Activated CD8-positive, alpha-beta T cell treated with anti-CD3 and anti-CD28 coated beads for 36 hours (primary cell): Measurements from ENCODE around the gene DEPDC7. TPM values are rescaled to one million over a fixed set of nuclear protein-coding genes. Genes with fewer than 3 reads are reported as not detected.
A peak's percentile ranks its signal among the peaks of the same experiment; 100 is the strongest.

Source experiments
- ATAC-seq: fragments of 200-7000 bp; cut with Tn5 transposase; one replicate; pipeline ENCODE4 v1.10.0; 2021; ENCODE audit warnings: mild to moderate bottlenecking, moderate library complexity
- CTCF ChIA-PET: fragments of 350-600 bp; sonication (Branson Sonifier 250); formaldehyde crosslinking; loops from one replicate; lab custom pipeline; 2021; ENCODE audit warnings: antibody characterized with exemption; lab: Charles Lee
- POLR2A ChIA-PET: fragments of 350-600 bp; sonication (Branson Sonifier 250); formaldehyde crosslinking; loops from one replicate; lab custom pipeline; 2021; ENCODE audit warnings: antibody characterized with exemption; lab: Charles Lee
- DNase-seq: peaks from one replicate; pipeline ENCODE4 v3.0.0-alpha.2; 2020
- H3K27ac Mint-ChIP-seq: one replicate; pipeline ENCODE4 v1.8.0; 2021; ENCODE audit warnings: mild to moderate bottlenecking, mixed read lengths
- H3K27me3 Mint-ChIP-seq: one replicate; pipeline ENCODE4 v1.8.0; 2021; ENCODE audit warnings: mixed read lengths
- H3K36me3 Mint-ChIP-seq: one replicate; pipeline ENCODE4 v1.8.0; 2021; ENCODE audit warnings: low read depth, mixed read lengths
- H3K4me1 Mint-ChIP-seq: one replicate; pipeline ENCODE4 v1.8.0; 2021; ENCODE audit warnings: low read depth, mixed read lengths
- H3K4me3 Mint-ChIP-seq: one replicate; pipeline ENCODE4 v1.8.0; 2021; ENCODE audit warnings: mild to moderate bottlenecking, moderate library complexity, mixed read lengths
- H3K9me3 Mint-ChIP-seq: one replicate; pipeline ENCODE4 v1.8.0; 2021; ENCODE audit warnings: mixed read lengths
- intact Hi-C: fragments of 100-400 bp; cut with micrococcal nuclease; formaldehyde crosslinking; loops from one replicate; pipeline ENCODE4 v1.10.0; 2022
- total RNA-seq, 2 experiments: library from RNA; stranded (reverse); gene quantifications; one replicate each; pipeline ENCODE4 v1.2.3, GENCODE V29; 2021
- TF ChIP-seq, protein P1 (sequence below): fragments of 200-600 bp; IDR thresholded peaks from one replicate; pipeline ENCODE4 v1.8.0; 2022; ENCODE audit warnings: antibody characterized with exemption, mild to moderate bottlenecking

The DEPDC7 gene
- total RNA-seq, 2 experiments from 2014 or later, result 2.8 to 3.0 TPM

DNA sequence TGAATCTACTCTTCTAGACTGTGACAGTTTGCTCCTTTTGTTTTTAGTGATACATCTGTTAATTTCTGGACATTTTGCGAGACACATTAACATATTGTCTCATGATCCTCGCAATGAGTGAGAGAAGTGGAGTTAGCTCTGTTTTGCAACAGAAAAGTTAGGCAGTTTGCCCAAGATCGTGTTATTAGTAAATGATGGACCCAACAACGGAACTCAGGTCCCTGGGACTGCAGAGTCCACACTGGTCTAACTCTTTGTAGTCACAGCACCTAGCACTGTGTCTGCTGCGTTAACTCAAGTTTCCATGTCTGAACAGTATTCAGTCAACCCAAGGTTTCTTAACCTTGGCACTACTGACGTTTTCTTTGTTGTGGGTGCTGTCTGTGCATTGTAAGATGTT lies 3.2 kb downstream of the DEPDC7 start:
- H3K4me1 Mint-ChIP-seq, result peaks cover 34% of the 10 kb centered on the region
- DNase-seq, result no peak
- peaks cover 16% of the 10 kb centered on the region for H3K27me3 Mint-ChIP-seq
- TF ChIP-seq, protein P1, sequence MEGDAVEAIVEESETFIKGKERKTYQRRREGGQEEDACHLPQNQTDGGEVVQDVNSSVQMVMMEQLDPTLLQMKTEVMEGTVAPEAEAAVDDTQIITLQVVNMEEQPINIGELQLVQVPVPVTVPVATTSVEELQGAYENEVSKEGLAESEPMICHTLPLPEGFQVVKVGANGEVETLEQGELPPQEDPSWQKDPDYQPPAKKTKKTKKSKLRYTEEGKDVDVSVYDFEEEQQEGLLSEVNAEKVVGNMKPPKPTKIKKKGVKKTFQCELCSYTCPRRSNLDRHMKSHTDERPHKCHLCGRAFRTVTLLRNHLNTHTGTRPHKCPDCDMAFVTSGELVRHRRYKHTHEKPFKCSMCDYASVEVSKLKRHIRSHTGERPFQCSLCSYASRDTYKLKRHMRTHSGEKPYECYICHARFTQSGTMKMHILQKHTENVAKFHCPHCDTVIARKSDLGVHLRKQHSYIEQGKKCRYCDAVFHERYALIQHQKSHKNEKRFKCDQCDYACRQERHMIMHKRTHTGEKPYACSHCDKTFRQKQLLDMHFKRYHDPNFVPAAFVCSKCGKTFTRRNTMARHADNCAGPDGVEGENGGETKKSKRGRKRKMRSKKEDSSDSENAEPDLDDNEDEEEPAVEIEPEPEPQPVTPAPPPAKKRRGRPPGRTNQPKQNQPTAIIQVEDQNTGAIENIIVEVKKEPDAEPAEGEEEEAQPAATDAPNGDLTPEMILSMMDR, result no peak
- intact Hi-C loops, result no loop called here
- no peaks in the 10 kb centered on the region for H3K36me3 Mint-ChIP-seq
- CTCF ChIA-PET, result no interaction called here
- H3K9me3 Mint-ChIP-seq, result no peaks in the 10 kb centered on the region
- POLR2A ChIA-PET, result no interaction called here
- no peak overlapping the region for H3K27ac Mint-ChIP-seq
- no peak overlapping the region for H3K4me3 Mint-ChIP-seq
- no peak for ATAC-seq

DNA sequence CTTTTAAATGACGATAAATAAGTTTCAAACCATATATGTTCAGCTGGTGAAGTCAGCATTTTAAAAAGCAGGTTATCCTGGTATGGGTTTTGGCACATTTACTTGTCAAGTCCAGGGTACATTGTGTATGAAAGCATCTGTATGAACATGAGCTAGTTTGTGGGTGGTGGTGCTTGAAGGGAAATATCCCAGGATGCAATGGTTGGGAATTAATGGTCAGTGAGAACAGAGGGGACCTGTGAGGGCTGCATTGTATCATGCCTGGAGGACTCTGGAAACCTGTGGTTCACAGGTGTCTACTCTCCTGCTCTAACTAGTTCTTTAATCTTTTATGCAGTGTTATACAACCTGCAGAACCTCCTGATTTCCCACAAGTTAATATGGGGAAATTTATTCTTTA lies 5.8 kb downstream of the DEPDC7 start:
- Mint-ChIP-seq H3K27me3 (peaks cover 12% of the 10 kb centered on the region), H3K4me3 (no peak overlapping the region), H3K4me1 (peaks cover 27% of the 10 kb centered on the region), H3K27ac (no peak overlapping the region), H3K9me3 (no peaks in the 10 kb centered on the region), H3K36me3 (no peaks in the 10 kb centered on the region)
- ChIA-PET POLR2A (interaction anchor here (1.0 to 3.6 kb wide), 3 partner anchors 11 to 18 kb away, joined by 4 to 13 read pairs (median 4); partner anchors contain the start of gene TCP11L1), CTCF (interaction anchor here (0.7 to 2.7 kb wide), 2 partner anchors 44 to 491 kb away, joined by 3 to 9 read pairs; no protein-coding TSS in a partner anchor)
- DNase-seq (no peak), ATAC-seq (no peak)
- TF ChIP-seq, protein P1, result no peak
- intact Hi-C loops, result no loop called here

DNA sequence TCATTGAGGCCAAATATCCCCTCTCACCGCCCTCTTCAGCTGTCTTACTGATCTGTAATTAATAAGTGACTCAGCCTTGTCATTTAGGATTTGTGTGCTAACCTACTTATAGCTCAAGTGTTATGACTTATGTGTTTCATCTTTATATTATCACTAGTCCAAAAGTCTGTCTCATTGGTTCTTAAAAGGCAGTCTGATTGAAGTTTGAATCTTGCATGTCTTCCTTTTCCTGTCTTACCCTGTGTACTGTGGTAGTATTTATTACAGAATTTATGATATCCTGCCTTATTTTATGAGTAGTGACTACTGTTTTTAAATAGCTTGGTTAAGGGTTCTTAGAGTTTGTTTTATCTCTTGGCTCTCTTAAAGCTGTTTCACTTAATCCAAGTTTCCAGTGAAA lies 6.3 kb downstream of the DEPDC7 start:
- Mint-ChIP-seq H3K4me3 (no peak overlapping the region), H3K27ac (no peak overlapping the region)

DNA sequence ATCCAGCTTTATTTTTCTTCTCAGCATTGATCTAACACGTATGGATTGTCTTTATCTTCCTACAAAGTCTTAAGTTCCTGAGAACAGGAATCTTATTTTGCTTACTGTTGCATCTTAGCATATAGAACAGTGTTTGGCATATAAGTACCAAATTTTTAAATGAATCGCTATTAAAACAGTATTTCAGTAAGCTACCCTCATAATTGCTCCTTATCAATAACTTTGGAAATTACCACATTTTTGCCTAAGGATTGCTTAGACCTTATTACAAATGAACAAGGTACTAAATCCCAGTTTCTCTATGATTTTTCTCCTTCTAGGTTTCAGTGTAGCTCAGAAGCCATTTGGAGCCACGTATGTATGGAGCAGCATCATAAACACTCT lies 9.7 kb downstream of the DEPDC7 start:
- ChIA-PET POLR2A (no interaction called here), CTCF (interaction anchor here (2.0 kb wide), 1 partner anchor 10 kb away, joined by 6 read pairs; the partner anchor contains the start of gene DEPDC7)
- Mint-ChIP-seq H3K36me3 (no peaks in the 10 kb centered on the region), H3K9me3 (no peaks in the 10 kb centered on the region), H3K27me3 (no peaks in the 10 kb centered on the region), H3K27ac (no peak overlapping the region), H3K4me3 (no peak overlapping the region), H3K4me1 (peaks cover 12% of the 10 kb centered on the region)
- intact Hi-C loops, result no loop called here
- no peak for ATAC-seq
- no peak for DNase-seq
- TF ChIP-seq, protein P1, result no peak

More for the DNA sequence above, 6.3 kb downstream of the DEPDC7 start:
- peak; percentile 82 for ATAC-seq
- no peaks in the 10 kb centered on the region for H3K36me3 Mint-ChIP-seq
- TF ChIP-seq, protein P1, result no peak
- POLR2A ChIA-PET, result interaction anchor here (1.0 to 3.6 kb wide), 3 partner anchors 12 to 18 kb away, joined by 4 to 13 read pairs (median 4); partner anchors contain the start of gene TCP11L1
- intact Hi-C loops, result no loop called here
- no peaks in the 10 kb centered on the region for H3K9me3 Mint-ChIP-seq
- peaks cover 25% of the 10 kb centered on the region for H3K4me1 Mint-ChIP-seq
- no peak for DNase-seq
- H3K27me3 Mint-ChIP-seq, result peaks cover 10% of the 10 kb centered on the region
- CTCF ChIA-PET, result interaction anchor here (0.7 to 2.7 kb wide), 2 partner anchors 42 to 43 kb away, joined by 3 to 9 read pairs; no protein-coding TSS in a partner anchor

DNA sequence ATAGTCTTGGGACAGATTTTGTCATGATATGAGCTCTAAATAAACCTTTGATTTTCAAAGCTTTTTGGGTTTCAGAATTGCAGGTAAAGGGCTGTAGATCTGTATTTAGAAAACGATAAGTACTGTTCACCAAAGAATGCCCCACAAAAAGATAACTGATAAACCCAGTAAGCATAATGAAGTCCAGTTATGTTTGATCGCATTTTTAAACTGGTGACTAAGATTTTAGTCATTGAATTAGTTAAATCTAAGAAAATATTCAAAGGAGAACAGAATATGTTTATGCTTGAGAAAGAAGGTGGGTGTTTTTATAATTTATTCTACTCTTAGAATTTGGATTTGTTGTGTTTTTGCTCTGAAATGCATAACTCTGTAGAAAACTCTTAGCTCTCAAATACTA lies 11.6 kb downstream of the DEPDC7 start:
- Mint-ChIP-seq H3K27ac (no peak overlapping the region), H3K9me3 (no peaks in the 10 kb centered on the region), H3K27me3 (no peaks in the 10 kb centered on the region), H3K4me1 (no peaks in the 10 kb centered on the region), H3K36me3 (no peaks in the 10 kb centered on the region), H3K4me3 (no peak overlapping the region)
- TF ChIP-seq, protein P1, result no peak
- DNase-seq, result no peak
- ChIA-PET POLR2A (interaction anchor here (1.8 kb wide), 1 partner anchor 12 kb away, joined by 5 read pairs; no protein-coding TSS in a partner anchor), CTCF (interaction anchor here (0.9 to 2.2 kb wide), 2 partner anchors 36 to 38 kb away, joined by 3 to 5 read pairs; no protein-coding TSS in a partner anchor)
- intact Hi-C loops, result no loop called here
- ATAC-seq, result no peak
